ENCODE results near the gene MYH7.
A peak's percentile ranks its signal among the peaks of the same experiment; 100 is the strongest.

MYH7 gene

GRCh38 chr14:23447361-23448350, 12.2 kb upstream of the MYH7 start:
- DNase-seq (ENCODE audit: low read depth) = no peak

- DNase-seq (ENCODE audit: low read depth) = no peak
Observed at GRCh38 chr14:23446291-23446851, 10.9 kb upstream of the MYH7 start.

DNA sequence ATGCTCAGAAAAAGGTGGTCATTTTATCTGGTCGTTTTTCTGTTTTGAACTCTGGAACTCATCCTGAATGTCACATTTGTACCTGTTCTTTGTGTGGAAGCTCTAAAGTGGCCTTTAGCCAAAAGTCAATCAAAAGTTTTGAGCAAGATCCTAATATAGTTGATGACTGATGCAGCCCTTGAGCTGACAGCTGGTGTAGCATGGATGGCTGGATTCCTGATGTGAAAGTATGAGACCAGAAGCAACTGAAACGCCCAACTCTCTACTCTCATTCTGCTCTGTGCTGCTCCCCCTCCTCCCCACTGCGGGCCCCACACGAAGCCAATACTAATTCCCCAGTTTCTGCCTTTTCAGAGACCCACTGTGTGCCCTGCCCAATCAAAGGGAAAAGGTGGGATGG, 10.3 kb upstream of the MYH7 start:
- DNase-seq (ENCODE audit: low read depth) = no peak

DNA sequence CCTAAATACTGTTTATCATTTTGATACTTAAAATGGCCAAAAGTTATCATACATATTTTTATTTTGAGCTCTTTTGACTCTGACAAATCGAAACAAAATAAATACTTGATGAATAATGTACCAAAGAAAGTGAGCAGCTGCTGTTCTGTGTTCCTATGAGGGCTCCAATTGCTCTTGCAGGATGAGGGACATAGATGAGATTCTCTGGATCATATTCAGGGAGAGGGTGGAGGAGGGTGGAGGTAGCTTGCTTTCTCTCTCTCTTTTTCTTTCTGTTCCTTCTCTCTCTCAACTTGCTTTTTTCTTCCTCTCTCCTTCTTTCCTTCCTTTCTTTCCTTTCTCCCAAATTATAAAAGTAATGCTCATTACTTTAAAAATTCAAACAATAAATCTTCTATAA, 8.9 kb upstream of the MYH7 start:
- no peak for DNase-seq (ENCODE audit: low read depth)

DNA sequence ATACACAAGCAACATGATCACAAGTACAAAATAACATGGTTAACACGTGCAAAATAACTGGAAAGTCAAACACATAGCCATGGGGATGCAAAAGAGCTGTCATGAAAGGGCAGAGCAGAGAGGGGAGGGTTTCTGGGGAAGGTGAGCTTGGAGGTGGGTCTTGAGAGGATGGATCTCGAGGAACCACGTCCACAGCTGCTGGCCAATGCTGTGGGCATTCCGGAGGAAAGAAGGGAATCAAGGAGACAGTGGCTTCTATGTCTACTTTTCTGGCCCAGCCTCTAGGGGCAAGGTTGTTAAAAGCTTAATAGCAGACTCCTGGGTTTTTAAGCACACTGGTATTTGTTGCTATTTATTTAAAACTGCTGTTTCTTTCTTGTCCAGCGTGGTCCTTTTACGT, 8.4 kb upstream of the MYH7 start:
- DNase-seq (ENCODE audit: low read depth) = no peak

GRCh38 chr14:23443411-23443812, 8.0 kb upstream of the MYH7 start:
- DNase-seq (ENCODE audit: low read depth) = no peak

DNA sequence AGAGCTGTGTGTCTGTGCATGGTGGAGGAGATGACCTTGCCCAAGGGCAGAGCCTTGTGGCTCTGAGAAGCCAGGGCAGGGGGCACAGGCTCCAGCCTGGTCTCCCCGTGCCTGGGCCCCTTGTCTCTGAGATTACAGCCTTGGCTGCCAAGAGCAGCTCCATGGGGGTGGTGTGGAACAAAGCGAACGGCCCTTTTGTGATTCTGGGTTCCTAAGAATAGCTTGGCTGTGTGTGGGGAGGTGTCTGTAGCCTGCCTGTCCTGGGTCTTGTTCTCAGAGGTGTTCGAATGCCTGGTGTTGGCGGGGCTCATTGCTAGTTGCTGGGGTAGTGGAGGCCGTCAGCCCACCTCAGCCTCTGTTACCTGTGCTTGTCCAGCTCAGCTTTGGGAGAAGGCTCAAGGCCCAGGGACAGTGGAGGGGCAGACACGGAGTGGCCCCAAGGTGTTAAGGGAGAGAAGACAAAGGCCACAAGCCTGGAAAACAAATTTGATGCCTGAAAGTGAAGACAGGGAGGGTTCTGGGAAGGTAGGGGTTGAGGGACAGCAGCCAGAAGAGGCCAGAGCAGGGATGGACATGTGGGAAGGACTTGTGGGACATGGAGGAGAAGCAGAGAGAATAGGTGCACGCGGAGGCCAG, 7.4 kb upstream of the MYH7 start:
- no peak for DNase-seq (ENCODE audit: low read depth)

DNA sequence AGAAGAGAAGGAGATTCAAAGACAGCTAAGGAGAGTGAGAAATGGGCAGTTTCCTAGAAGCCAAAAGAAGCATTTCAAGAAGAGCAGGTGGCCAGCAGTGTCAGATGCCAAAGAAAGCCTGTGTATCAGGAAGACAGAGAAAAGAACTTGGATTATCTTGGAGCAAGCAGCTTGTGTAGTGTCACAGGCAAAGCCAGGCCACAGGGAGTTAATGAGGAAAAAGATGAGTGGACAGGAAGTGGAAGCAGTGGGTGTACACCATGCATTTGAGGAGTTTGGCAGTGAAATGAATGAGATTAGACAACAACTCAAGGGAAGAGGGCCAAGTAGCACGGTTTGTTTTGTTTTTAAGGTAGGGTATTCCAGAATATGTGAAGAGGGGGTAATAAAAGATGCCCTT, 5.6 kb upstream of the MYH7 start:
- DNase-seq (ENCODE audit: low read depth) = peak; percentile 25

DNA sequence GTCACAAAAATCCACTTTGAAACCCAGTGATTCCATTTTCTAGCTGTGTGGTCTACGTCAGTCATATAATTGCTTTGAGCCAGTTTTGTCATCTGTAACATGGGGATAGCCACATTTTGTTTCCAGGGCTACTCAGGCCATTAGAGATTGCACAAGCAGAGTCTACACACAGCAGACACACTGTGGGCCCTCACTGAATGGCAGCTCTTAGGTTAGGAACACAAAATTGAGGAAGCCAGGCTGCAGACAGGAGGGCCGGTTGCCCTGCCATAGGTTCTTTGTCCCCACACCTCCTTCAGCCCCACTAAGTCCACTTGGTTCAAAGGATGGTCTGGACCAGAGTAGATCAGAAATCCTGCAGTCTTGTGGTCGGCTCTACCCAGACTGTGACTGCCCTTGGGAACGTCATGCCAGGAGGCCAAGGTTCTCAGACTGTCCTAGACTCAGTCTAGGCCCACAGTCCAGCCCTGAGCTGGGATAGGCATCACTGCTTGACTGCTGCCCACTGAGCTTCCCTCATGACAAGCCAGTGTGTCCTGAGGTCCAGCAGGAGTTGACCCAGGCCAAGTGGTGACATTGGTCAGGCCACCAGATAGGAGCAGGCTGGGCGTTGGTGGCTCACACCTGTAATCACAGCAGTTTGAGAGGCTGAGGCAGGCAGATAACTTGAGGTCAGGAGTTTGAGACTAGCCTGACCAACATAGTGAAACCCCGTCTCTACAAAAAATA, 3.8 kb upstream of the MYH7 start:
- no peak for DNase-seq (ENCODE audit: low read depth)

- no peak for DNase-seq (ENCODE audit: low read depth)
Observed at GRCh38 chr14:23438101-23438971, 2.9 kb upstream of the MYH7 start.

DNA sequence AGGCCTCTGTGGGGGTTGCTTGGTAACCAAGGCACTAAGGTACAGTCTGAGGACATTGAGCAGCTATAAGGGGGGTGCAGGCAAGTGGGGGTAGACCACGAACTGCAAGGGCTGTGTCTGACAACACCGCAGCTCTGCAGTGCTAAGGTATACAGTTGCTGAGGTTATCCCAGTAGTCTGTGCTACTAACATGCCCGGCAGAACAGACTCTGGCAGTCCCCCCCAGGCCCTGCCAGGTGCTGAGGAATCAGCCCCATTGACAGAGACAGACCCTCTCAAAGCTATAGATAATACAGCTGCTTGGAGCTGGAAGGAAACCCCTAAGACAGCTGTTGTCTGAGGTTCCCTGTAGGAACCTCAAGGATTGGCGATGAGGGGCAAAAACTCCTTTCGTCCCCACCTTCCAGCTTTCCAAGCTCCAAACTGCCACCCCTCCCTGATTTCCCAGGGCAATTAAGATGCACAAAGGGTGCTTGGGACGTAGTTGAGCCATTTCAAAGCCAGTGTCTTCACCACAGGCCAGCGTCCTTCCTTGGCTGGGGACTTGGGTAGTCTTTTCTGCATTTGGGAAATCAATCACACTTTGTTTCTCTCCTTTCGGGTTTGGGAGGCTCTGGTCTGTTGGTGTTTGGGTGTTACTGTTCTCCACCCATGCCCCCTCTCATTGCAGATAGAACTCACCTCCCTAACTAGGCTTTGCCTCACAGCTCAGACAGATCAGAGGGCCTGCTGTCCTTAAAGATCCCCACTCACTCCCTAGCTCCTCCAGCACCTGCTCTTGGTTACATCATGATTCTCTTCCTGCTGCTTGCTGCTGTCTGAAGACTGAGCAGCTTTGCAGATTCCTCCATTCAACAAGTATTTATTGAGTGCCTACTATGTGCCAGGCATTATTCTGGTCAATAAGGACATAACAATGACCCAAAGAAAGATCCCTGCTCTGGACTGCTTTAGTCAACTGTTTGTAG, 2.0 kb upstream of the MYH7 start:
- no peak for DNase-seq (ENCODE audit: low read depth)

DNA sequence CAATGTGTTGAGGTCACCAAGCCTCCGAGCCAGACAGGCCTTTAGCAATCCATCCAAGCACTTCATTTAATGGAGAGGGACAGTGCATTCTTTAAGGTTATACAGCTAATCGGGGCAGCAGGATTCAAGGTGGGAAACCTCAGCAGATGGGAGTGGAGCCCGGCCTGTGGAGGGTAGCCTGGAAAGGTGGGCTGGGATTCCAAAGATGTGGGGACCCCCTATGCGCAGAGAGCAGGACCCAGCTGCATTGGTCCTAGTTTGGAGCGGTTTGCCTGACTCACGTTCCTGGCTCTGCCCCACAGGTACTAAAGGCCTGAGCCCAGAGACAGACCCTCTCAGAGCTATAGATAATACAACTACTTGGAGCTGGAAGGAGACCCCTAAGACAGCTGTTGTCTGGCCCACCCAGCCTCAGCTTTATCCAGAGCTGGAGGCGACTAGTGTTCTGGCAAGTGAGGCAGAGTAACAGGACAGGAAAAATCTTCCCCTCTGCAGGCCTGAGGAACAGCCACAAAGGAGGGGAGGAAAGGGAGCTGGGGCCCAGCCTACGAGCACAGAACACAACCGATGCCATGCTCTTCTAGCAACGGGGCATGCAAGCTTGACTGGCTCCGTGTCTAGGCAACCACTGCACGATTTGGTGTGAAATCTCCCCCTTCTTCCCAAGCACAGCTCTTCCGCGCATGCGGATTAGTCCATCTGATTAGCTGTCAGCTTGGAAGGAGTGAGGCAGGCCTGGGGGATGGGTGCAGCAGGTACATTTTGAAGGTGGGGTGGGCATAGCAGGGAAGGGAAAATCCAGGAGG, 1.1 kb upstream of the MYH7 start:
- DNase-seq (ENCODE audit: low read depth) = no peak

- DNase-seq (ENCODE audit: low read depth) = no peak
Observed at GRCh38 chr14:23434488-23435222, 805 bp downstream of the MYH7 start.

DNA sequence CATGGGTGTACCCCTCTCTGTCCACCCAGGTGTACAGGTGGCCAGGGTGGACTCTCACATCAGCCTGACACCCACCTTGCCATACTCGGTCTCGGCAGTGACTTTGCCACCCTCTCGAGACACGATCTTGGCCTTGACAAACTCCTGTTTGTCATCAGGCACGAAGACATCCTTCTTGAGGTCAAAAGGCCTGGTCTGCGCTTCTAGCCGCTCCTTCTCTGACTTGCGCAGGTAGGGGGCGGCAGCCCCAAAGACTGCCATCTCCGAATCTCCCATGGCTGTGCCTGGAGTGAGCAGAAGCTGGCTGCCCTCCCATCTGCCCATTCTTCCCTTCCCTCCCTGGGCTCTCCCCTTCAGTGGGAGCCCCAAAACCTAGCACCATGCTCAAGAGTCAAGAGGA, 2.0 kb downstream of the MYH7 start:
- DNase-seq (ENCODE audit: low read depth) = no peak

- DNase-seq (ENCODE audit: low read depth) = no peak
Observed at GRCh38 chr14:23432946-23433345, 2.5 kb downstream of the MYH7 start.

DNA sequence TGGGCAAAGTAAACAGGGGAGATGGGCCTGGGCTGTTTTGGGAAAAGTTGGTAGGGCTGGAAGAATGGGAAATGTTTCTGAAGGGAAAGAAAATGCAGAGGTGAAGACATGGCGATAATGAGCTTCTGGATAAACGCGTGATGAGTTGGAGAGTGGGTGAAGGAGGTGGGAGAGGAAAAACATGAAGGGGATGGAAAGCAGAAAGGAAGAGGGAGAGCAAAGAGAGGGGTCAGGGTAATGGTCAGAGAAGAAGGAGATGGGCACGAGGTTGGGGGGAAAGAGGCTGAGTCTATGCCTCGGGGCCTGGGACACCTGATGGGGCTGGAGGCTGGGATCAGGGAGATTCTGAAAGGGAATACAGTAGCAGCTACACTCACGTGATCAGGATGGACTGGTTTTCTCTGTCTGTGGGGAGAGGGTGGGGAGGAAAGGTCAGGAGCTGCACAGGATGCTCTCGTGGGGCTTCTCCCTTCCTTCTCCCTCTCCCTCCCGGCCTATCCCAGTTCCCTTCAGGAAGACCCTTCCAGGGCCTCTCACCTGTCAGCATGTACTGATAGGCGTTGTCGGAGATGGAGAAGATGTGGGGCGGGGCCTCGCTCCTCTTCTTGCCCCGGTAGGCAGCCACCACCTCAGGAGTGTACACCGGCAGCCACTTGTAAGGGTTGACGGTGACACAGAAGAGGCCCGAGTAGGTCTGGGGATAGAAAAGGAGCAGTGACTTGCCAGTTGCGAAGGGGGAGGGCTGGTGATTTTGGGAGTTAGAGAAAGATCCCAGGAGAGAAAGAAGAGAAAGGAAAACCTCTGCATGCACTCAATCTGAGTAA, 3.1 kb downstream of the MYH7 start:
- no peak for DNase-seq (ENCODE audit: low read depth)

GRCh38 chr14:23431486-23431885, 4.0 kb downstream of the MYH7 start:
- DNase-seq (ENCODE audit: low read depth) = no peak

DNA sequence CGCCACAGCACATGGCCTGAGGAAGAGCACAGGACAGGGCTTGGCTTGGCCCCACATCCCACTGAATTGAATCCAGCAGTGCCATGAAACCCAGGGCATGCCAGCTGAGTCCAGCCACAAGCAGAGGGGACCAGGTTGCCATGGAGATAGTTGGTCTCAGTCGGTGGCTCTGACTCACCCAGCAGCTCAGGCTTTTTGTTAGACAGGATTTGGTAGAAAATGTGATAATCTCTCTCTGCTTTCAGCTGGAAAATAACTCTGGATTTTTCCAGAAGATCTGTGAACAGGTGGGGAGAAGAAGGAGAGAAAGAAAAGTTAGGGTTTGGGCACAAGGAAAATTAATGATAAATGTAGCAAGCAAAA, 4.8 kb downstream of the MYH7 start:
- peak; percentile 17 for DNase-seq (ENCODE audit: low read depth)

Measured in iris pigment epithelial cell (primary cell).